Omental fat pad (tissue), 4 donors: ENCODE measurements around the gene MEX3D. TPM values are rescaled to one million over a fixed set of nuclear protein-coding genes. Genes with fewer than 3 reads are reported as not detected.

Experiments used
- ATAC-seq: fragments of 150-250 bp; one replicate; pipeline ENCODE4 v1.9.1; 2016; ENCODE audit warnings: mild to moderate bottlenecking, moderate library complexity; ENCODE audit not compliant: low FRiP score
- DNase-seq: peaks from one replicate; pipeline ENCODE4 v3.0.0-alpha.2; 2019; ENCODE audit warnings: low spot score
- CTCF ChIP-seq, 3 donors: fragments of 450-650 bp; IDR thresholded peaks; one replicate each; pipeline ENCODE4 v1.5.1; 2016 to 2017; ENCODE audit warnings: antibody characterized with exemption in 3 of 3, mild to moderate bottlenecking in 3 of 3, moderate library complexity in 2 of 3
- small RNA-seq: library from RNA; depleted of rRNA; stranded (forward); fragments of <200 nt; gene quantifications from one replicate; pipeline ENCODE3, GENCODE V24; 2016
- total RNA-seq, 4 donors: library from RNA; depleted of rRNA; stranded (reverse); fragments of >200 nt; gene quantifications; one replicate each; pipeline ENCODE4 v1.1.0, GENCODE V29; 2016

MEX3D gene
- total RNA-seq, 4 donors from 2014 or later, result 3.3 to 10.2 (median 7.7) TPM

DNA sequence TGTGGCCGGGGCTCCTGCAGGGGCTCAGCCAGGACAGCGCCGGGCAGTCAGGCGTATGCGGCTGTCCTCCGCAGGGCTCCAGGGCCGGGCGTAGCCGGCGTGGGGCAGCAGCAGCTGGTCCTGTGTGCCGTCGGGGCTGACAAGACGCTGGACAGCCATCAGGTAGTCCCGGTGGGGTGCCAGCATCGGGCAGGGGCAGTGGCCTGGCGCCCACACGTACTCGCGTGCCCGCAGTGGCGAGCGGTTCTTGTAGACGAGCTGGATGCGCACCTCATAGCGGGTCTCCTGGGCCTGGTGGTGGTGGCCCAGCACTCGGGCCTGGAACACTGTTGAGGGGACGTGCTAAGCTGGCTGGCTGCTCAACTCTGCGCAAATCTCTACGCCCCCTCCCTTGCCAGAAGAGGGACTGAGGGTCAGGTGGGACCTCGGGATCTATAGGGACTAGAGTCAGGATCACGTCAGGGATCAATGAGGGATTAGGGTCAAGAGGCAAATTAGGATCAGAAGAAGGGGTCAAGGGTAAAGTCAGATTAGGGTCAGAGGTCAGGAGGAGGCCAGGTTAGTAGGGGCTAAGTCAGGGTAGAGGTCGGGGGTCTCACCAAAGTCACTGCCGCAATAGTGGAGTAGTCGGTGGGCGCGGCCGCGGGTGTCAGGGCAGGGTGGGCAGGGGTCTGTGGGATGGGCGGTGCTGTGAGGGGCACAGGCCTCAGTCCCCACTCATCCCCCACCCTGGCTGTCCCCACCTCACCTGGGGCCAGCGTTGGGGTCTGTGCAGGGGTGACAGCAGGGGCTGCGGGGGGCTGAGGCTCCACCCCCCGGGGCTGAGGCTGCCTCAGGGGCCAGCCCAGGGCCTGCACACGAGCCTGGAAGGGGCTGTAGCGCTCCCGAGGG lies 61.9 kb downstream of the MEX3D start:
- no peak for ATAC-seq
- no peak for DNase-seq
- TF ChIP-seq CTCF (IDR thresholded peaks at IDR 0.05), result no peak

GRCh38 chr19:1505012-1505411 lies 63.1 kb downstream of the MEX3D start:
- ATAC-seq, result no peak
- DNase-seq, result no peak
- no peak for TF ChIP-seq CTCF (IDR thresholded peaks at IDR 0.05)

Small RNAs within 50 kb of the gene (small RNA-seq; reads per million reads assigned to genes)
- gene AC005943.2 (not detected), gene RN7SL477P (not detected), gene RNU6-1223P (not detected)

Other genes starting within 250 kb of the MEX3D start
- 100 to 1,000 TPM in 3 of 4 donors, 10 to 100 TPM in 1; 80.3 to 121 (median 114) TPM for gene NDUFS7, start 184.4 kb downstream of the MEX3D start, total RNA-seq
- 10 to 100 TPM; 10.8 to 16.2 (median 13.7) TPM for gene GAMT, start 166.8 kb downstream of the MEX3D start, total RNA-seq
- gene DAZAP1, start 160.7 kb downstream of the MEX3D start, total RNA-seq, result 10 to 100 TPM; 47.3 to 55.7 (median 51.1) TPM
- gene RPS15, start 129.9 kb downstream of the MEX3D start, total RNA-seq, result 1,000 to 10,000 TPM; 2,522 to 3,708 (median 2,994) TPM
- gene APC2, start 118.2 kb downstream of the MEX3D start, total RNA-seq, result under 1 TPM in 2 of 4 donors, not detected in 2; 0.12 to 0.19 TPM
- 10 to 100 TPM; 17.6 to 26.2 (median 20.6) TPM for gene C19orf25, start 89.1 kb downstream of the MEX3D start, total RNA-seq
- gene PCSK4, start 78.0 kb downstream of the MEX3D start, total RNA-seq, result 1 to 10 TPM; 1.4 to 2.4 (median 2.2) TPM
- gene REEP6, start 77.1 kb downstream of the MEX3D start, total RNA-seq, result 1 to 10 TPM; 1.6 to 4.5 (median 2.8) TPM
- 1 to 10 TPM in 2 of 4 donors, under 1 TPM in 2; 0.60 to 4.3 (median 0.89) TPM for gene ADAMTSL5, start 55.3 kb downstream of the MEX3D start, total RNA-seq
- not detected for gene PLK5, start 44.2 kb downstream of the MEX3D start, total RNA-seq
- 100 to 1,000 TPM in 1 of 4 donors, 10 to 100 TPM in 3; 71.1 to 100 (median 78.3) TPM for gene MBD3, start 24.5 kb upstream of the MEX3D start, total RNA-seq
- gene UQCR11, start 37.1 kb upstream of the MEX3D start, total RNA-seq, result 10 to 100 TPM; 56.6 to 83.2 (median 64.6) TPM
- gene TCF3, start 84.3 kb upstream of the MEX3D start, total RNA-seq, result 10 to 100 TPM; 24.2 to 46.6 (median 40.4) TPM
- gene ONECUT3, start 185.2 kb upstream of the MEX3D start, total RNA-seq, result not detected
- 1 to 10 TPM in 3 of 4 donors, under 1 TPM in 1; 0.88 to 2.4 (median 1.9) TPM for gene ATP8B3, start 244.0 kb upstream of the MEX3D start, total RNA-seq